GM12874 (cell line): ENCODE measurements around the gene SNCB.

Source experiments
- TF ChIP-seq, protein P1 (sequence below): IDR thresholded peaks from 2 replicates; pipeline ENCODE4 v1.5.1; 2011; ENCODE audit warnings: low read depth, mild to moderate bottlenecking, control low read depth, low read length, moderate library complexity; ENCODE audit not compliant: insufficient read depth

SNCB gene

DNA sequence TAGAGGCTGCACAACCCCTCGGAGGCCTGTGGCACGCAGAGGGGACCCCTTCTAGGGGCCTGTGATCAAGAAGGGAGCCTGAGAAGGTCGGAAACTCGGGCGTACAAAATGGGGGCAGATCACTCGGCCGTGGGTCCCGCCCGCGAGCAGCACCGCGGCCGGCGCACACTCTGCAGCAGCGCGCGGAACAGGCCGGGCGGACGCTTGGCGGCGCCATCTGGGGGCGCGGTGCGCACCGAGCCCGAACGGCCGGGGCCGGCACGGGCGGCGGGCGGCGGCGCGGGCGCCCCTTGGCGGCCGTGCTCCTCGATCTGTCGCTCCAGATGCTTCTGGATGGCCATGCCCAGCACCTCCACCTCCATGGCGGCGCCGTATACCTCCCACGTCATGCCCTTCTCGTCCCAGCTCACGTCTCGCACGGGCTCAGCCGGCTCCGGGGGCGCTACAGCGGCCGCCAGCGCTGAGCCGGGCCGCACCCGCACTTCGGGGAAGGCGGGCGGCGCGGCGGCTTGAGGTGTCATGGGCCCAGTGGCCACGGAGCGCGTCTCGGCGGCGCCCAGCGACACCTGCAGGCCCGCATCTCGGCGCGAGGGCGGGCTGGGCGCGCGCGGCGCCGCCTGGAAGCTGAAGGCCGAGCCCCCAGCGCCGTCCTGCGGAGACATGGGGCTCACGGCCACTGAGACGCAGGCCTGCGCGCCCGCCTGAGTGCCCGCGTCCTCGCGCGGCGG is 33.5 kb downstream of the SNCB start:
- TF ChIP-seq, protein P1, sequence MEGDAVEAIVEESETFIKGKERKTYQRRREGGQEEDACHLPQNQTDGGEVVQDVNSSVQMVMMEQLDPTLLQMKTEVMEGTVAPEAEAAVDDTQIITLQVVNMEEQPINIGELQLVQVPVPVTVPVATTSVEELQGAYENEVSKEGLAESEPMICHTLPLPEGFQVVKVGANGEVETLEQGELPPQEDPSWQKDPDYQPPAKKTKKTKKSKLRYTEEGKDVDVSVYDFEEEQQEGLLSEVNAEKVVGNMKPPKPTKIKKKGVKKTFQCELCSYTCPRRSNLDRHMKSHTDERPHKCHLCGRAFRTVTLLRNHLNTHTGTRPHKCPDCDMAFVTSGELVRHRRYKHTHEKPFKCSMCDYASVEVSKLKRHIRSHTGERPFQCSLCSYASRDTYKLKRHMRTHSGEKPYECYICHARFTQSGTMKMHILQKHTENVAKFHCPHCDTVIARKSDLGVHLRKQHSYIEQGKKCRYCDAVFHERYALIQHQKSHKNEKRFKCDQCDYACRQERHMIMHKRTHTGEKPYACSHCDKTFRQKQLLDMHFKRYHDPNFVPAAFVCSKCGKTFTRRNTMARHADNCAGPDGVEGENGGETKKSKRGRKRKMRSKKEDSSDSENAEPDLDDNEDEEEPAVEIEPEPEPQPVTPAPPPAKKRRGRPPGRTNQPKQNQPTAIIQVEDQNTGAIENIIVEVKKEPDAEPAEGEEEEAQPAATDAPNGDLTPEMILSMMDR, result peak; percentile 31

DNA sequence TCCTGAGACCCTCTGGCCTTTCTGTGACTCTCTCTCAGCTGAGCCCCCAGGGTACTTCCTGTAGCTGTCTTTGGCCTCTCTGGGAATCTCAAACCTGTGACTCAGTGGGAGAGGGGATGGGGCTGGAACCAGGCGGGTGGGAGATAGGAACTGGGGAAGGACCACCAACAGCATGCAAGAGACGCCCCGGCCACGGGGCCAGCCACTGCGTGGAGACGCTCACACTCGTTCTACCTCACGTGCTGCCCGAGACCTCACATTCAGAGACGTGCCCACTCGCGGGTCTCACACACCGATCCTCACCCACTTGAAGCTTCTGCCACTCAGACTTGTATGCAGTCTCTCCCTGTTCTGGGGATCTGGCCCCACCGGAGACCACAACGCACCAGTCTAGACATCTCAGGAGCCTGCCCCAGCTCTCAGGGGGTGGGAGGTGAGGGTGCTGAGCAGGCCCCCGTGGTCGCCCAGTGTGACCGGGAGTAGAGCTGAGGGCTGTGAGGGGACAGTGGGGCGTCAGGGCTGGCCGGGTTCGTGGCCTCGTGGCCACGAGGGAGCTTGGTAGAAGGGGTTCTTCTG is 34.2 kb downstream of the SNCB start:
- TF ChIP-seq, protein P1, result no peak

DNA sequence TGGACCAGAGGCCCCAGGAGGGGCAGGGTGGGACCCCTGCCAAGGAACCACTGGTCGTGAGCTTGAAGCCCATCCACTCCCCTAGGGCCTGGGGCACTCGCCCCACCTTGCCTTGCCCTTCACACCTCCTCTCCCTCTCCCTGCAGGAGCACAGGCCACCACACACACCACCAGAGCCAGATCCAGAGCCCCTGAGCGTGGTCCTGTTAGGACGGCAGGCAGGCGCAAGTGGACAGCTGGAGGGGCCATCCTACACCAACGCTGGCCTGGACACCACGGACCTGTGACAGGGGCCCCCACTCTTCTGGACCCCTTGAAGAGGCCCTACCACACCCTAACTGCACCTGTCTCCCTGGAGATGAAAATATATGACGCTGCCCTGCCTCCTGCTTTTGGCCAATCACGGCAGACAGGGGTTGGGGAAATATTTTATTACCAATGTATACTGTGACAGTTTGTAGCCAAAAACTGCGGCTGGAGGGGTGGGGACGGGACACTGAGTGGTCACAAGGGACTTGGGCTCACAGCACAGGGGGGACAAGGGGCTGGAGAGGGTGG is 34.9 kb downstream of the SNCB start:
- TF ChIP-seq, protein P1, result no peak

DNA sequence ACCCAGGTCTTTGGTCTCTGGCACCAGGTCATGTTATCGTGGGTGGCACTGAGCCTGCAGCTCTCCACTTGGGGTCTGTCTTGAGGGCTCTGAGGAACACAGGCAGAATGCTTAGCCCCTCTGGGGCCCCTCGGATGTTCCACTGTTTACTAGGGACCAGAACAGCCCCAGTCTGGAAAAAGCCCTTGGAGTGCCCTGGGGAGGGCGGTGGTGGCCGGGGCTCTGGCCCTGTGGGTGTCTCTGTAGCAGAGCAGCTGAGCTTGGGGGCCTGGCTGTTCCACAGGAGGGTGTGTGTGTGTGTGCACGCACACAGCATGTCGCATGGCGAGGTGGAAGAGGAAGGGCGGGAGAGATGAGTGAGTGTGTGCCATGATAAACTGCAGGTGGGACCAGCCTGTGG is 35.8 kb downstream of the SNCB start:
- TF ChIP-seq, protein P1, result no peak

DNA sequence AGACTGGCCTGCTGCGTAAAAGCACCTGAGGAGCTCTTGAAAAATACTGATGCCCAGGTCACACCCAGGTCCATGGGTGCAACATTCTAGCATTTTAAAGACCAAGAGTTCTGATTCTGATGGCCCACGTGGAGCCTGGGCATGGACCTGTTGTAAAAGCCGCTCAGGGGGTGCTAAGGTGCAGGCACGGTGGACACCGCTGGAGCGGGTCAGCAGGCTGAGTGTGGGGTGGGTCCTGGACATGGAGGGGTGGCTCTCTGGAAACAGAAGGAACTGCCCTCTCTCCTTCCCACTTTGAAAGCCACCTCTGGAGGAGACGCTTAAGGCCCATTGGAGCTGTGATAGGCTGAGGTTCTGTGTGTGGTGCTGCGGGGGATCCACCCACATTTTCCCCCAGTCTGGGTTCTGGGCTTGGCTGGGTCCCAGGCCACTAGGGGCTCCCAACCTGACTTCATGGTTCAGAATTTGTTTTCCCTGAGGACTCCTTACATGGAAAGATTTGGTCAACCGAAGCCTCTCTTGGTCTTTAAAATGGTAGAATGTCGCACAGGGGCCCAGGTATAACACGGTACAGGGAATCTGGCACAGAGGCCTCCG is 37.0 kb downstream of the SNCB start:
- TF ChIP-seq, protein P1, result no peak

DNA sequence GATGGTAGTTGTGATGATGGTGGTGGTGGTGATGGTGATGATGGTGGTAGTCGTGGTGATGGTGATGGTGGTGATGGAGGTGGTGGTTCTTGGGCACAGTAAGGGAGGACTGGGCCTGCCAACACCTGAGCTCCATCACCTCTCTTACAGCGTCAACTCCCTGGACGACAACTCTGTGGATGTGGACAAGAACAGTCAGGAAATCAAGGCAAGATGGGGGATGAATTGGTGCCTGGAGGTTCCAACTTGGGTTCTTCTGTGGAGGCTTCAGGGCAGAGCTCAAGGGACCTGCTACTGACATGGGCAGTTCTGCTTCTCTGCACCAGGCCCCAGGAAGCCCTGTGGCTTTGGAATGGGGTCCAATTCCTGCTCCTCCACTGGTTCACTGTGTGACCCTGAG is 37.8 kb downstream of the SNCB start:
- TF ChIP-seq, protein P1, result no peak

DNA sequence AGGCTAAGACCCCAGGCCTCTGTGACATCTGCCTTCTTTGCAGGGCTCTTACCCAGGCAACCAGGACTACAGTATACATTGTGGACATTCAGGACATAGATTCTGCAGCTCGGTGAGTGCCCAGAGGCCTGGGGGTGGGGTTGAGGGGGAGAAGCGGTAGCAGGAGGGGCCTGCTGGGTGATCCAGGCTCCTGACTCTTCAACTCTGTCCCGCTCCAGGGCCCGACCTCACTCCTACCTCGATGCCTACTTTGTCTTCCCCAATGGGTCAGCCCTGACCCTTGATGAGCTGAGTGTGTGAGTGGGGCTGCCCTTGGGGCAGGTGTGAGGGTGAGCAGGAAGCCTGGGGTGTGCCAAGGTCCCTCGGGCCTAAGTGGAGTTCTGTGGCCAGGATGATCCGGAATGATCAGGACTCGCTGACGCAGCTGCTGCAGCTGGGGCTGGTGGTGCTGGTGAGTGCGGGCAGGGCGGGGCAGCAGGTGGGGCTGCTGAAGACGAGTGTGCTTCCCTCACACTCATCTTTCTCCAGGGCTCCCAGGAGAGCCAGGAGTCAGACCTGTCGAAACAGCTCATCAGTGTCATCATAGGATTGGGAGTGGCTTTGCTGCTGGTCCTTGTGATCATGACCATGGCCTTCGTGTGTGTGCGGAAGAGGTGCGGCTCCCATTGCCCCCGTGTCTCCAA is 40.2 kb downstream of the SNCB start:
- TF ChIP-seq, protein P1, result no peak
